Kidney capillary endothelial cell (primary cell): ENCODE measurements around the gene PFKM.

Experiments used
- DNase-seq: peaks from one replicate; pipeline ENCODE4 v3.0.0-alpha.2; 2018; ENCODE audit warnings: low spot score

PFKM gene

DNA sequence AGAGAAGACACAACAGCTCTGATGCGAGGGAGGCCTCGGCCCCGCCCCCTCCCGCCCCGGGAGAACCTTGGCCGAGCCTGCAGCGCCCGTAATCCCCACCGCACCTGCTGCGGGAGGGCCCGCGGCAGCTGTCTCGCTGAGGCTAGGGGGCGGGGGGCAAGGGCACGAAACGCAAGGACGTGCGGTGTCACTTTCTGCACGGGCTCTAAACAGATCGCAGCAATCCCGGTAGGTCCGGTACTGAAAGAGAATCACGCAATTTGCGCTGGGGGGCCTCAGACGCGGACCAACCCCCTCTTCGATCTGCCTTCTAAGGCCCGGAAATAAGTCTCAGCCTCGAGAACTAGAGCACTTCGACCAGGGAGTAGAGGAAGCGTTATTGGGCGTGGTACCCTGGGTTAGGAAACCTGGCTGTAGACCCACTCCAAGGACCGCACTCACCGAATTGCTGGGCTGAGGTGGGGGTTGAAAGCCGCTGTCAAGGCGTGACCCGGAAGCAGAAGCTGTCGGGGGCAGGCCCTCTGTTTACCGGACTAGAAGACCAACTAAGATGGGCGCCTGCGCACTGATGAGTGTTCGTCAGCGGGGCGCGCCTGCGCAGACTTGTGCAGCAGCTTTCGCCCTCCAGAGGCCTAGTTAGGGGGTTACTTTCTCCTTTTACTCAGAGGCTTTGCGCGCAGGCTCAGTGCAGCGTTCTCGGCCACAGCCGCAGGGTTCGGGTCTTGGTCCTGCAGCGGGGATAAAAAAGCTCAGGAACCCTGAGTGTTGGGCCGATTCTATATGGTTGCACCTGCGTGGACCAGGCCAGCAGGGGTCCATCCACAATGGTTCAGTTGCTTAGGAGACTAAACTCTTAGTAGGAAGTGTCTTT is 38.1 kb downstream of the PFKM start, which contains the start of gene ASB8:
TSS of gene ASB8 (minus strand) at position 498 of the 871 bp plus-strand sequence. CDS start 4,019 bp downstream, outside the sequence.
- DNase-seq, result peak; percentile 98

DNA sequence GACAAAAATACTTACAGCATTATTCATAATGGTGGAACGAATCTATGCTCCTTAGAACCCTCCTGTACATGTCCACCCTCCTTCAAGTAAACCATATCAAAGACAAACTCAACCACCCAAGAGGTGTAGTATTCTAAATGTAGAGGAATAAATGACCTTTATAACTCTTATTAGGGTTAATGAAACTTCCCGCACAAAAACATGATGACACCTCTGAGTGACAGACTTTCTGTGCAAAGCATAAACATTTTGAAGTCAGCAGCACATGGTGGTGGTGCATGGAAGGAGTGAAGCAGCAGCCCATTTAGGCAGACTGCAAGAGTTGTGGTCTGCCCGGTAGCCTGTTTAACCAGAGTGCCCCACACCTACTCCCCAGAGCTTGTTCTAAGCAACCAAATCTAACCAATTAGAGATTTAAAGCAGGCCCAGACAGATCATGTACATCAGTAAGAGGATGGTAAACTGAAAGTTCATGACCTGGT is 38.8 kb downstream of the PFKM start:
- DNase-seq, result no peak

GRCh38 chr12:48160046-48160445 is 40.9 kb downstream of the PFKM start:
- no peak for DNase-seq

DNA sequence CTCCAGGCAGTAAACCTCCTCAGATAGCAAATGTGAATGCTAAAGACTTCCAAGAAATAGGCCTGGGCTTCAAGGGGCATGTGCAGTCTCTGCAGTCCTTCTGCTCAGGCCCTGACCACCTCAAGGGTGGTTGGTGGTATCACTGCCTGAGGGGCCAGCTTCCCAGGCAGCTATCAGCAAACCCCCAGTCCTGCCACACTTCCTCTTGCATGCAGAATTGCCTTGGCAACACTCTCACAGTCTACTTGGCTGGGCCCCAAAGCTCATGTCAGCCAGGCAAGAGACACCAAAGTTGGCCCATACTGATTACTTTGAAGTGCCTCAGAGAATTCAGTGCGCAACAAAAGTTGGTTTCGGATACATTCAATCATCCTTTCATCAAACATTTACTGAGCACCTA is 41.6 kb downstream of the PFKM start:
- DNase-seq, result no peak

DNA sequence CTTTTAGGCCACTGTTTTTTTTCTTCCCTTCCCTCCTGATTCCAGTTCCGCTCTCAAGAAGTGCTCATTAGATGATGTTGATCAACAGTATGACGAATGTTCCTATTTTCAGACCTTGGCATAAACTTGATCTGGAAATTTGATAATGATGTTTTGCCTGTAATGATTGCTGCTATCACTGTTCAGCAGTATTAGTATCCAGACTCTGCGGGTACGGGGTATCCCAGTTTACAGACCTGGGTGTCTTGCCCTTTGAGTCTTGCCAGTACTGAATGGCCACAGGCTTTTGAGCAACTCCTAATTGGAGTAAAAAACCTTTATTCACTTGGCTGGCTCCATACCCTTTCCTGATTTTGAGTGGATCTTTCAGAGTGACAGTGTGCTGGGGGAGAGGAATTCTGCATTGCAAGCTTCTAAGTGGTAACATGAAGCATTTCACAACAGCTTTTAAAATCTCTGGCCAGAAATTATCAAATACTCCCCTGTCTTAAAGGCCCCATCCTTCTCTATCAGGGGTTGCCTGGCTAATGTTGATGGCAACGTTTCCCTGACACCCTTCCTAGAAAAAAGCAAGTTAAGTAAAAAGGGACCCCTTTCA is 44.1 kb downstream of the PFKM start:
- DNase-seq, result no peak

DNA sequence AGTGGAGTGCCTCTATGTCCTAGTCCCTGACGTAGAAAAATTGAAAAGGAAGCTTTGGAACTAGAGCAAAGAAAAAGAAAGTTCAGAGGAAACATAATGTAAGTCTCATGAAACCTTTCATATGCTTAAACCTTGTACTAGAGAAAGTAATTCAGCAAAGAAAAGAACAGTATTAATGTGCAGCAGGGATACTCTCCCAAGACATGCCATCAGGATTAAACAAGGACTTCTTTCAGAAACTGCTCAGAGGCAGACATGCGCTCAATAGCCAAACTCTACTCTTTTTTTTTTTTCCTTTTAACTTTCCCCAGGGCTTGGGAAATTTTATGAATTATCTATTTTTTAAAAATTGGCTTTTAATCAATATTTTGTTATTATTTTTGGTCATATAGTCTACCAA is 45.3 kb downstream of the PFKM start:
- DNase-seq, result no peak

- peak; percentile 56 for DNase-seq
These were observed 46.2 kb downstream of the PFKM start for GRCh38 chr12:48165089-48165981.

DNA sequence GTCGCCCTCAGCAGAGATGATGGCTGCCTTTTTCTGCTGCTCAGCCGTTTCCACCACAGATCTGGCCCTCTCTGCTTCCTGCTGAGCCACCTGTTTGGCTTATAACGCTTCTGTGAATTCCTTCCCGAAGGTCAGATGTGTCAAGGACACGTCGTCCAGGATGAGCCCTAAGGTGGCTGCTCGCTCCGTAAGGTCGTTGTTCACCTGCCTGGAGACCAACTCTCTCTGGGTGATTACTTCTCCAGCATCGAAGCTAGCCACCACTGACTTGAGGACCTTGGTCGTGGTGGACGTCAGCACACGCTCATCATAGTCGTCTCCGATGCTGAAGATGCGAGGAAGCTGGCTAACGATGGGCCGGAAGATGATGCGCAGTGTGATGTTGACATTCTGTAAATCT is 49.8 kb downstream of the PFKM start:
- no peak for DNase-seq

DNA sequence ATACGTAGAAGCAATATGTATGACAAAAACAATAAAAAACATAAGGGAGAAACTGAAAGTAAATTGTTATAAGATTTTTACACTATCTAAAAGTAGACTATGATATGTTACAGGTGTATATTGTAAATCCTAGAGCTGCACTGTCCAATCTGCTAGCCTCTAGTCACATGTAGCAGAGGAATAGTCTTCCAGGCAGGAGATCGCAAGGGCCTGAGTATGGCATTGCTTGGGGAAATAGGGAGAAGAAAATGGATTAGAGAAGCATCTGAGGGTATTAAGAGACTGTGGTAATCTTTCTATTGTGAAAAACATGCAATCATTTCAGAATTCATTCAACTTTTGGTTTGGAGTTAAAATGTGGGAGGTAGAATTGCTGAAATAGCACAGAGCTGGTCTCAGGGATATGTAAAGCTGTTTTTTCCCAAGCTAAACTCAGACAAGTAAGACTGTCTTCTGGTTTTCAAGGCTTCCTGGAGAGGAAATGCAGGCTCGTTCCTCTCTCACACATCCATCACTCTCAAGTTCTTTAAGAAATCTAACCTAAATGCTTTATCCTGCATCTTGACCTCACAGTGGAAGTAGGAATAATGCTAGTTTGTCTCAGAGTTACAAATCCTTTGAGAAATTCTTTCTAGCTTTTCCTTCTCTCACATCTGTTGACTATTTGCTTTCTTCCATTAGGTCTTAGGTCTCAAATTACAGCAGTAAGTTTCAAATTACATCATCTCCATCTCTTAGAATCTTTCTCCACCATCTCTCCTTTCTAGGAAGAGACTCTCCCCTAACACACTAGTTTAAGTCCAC is 56.7 kb downstream of the PFKM start:
- DNase-seq, result no peak

GRCh38 chr12:48176417-48176751 is 57.2 kb downstream of the PFKM start:
- DNase-seq, result no peak

DNA sequence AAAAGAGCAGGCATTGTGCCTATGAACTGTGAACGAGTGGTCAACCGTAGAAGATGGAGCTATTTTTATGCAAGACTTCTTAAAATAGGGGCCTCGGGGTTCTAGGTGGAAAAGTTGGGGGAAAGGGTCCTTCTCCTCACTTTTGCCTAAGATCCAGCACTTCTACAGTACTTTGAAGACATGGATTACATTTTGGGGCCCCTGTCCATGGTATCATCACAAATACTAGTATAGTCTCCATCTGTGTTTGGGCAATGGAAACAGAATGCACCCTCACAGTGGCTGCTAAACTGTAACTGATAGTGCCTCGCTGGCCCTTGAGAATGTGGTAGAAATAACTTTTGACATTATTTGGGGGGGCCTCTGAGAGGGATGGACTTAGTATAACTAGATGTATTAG is 58.8 kb downstream of the PFKM start:
- no peak for DNase-seq

DNA sequence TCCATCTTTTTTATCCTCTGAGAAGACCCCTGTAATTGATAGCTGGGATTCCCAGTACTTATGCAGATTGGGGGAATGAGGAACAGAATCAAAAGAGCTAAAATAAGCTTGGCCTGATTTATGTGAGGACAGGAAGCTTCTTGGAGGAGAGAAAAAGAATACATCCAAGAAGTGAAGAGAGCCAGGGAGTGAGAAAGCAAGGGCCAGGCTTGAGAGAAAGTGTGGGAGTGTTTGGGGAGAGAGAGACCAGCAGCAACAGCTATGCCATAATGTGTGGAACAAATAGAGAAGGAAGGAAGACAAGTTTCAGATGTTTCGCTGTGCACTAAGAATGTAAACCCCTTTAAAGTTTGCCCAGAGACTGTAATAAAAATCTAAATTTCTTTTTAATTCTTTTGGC is 60.3 kb downstream of the PFKM start:
- DNase-seq, result no peak

- no peak for DNase-seq
These were observed 61.3 kb downstream of the PFKM start for GRCh38 chr12:48180424-48180823.

DNA sequence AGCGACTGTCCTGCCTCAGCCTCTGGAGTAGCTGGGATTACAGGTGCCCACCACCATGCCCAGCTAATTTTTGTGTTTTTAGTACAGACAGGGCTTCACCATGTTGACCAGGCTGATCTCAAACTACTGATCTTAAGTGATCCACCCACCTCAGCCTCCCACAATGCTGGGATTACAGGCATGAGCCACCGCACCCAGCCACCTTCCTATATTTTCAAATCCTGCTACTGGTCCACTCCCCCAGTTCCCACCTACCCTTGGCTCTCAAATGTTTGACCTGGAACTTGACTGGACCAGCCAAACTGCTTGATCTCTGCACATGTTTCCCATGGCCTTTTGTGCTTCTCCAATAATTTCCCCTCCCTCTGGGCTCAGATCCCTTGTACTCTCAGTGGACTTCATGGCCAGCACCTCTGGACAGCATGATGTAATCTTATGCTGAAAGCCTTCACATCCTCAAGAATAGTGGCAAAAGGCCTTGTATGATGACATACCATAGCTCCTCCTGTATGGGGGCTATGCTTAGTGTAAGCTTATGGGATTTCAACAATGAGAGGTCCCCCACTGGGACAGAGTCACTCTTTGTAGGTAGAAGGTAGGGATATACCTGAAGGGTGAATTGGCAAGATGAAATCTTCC is 61.8 kb downstream of the PFKM start:
- no peak for DNase-seq

DNA sequence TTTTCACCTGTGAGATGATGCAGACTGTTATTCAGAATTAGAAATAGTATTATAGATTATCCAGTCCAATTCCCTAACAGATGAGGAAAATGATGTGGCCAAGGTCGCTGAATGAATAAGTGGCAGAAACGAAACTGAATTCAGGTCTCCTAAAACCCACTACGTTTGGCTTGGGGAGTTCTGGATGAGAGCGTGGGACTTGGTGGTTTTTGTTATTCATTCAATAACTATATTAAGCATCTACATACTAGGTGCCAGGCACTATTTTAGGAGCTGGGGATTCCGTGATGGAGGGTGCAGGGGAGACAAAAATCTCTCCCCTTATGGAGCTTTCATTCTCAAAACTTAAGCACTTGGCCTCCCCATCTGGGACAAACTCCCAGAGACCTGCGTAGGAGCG is 63.5 kb downstream of the PFKM start:
- DNase-seq, result no peak

DNA sequence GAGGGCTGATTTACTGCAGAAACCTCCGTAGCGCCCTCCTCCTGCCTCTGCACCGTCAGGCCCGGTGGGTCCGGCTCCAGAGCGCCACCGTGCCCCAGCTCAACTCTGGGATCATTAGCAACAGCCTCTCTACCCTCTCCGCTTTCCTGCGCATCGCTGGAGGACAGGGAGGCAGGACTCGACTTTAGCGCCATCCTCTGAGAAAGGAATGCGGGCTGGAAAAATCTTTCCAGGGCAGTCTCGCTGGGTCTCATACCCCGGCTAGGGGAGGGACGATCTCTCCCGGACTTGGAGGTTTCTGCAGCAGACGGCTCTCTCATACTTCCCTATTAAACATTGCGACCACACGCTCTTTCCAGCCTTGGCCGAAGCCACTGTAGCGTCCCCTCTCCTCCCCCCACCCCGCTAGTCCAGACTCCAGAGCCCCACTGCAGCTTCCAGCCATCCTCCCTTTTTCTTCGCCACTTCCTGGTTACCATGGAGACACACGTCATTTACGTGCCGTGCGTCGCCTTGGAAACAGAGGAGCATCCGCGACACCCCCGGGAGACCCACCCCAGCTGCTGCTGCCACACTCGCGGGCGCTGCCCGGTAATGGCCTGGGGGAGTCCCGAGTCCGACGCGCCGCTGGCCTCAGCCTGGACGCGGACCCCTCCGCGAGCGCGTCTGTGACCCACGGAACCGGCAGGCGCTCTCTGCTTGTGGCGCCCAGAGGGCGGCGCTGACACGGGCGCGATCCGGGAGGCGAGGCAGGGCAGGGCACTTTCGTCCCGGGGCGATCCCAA is 64.1 kb downstream of the PFKM start, which contains the start of gene CCDC184:
TSS of gene CCDC184 (plus strand) at position 554 of the 785 bp plus-strand sequence. CDS start 479 bp downstream, outside the sequence.
- DNase-seq, result peak; percentile 58

DNA sequence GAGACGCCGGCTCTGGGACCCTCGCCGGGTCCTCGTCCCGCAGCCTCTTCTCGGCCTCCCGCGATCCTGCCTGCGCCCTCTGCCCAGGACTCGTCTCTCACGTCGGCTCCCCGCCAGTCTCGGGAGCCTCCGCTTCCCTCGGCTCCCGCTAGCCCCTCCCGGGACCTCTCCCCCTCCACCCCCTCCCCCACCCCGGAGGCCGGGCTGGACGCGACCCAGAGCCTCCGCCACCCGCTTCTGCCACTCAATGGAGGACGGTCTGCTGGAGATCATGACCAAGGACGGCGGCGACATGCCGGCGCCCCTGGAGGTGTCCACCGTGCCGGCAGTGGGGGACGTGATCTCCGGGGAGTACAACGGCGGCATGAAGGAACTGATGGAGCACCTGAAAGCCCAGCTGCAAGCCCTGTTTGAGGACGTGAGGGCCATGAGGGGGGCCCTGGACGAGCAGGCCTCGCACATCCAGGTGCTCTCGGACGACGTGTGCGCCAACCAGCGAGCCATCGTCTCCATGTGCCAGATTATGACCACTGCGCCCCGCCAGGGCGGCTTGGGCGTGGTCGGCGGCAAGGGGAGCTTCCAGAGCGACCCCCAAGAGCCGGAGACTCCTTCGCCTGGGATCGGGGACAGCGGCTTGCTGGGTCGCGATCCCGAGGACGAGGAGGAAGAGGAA is 64.8 kb downstream of the PFKM start:
- DNase-seq, result no peak

DNA sequence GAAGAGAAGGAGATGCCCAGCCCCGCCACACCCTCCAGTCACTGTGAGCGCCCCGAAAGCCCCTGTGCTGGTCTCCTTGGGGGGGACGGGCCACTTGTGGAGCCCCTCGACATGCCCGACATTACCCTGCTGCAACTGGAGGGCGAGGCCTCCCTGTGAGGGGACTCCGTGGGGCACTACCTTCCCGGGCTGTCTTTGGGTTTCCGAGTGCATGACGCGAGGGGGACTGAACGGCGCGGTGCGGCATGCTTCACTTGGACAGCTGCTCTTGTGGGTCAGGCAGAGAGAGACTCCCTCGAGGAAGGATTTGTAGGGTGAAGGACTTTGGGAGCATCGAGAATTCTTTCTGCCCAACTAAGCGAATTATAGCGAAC is 65.4 kb downstream of the PFKM start:
- no peak for DNase-seq

- DNase-seq, result no peak
These were observed 66.2 kb downstream of the PFKM start for GRCh38 chr12:48185181-48185919.
